ENCODE measurements around the gene HFE.
A peak's percentile ranks its signal among the peaks of the same experiment; 100 is the strongest.

HFE gene

DNA sequence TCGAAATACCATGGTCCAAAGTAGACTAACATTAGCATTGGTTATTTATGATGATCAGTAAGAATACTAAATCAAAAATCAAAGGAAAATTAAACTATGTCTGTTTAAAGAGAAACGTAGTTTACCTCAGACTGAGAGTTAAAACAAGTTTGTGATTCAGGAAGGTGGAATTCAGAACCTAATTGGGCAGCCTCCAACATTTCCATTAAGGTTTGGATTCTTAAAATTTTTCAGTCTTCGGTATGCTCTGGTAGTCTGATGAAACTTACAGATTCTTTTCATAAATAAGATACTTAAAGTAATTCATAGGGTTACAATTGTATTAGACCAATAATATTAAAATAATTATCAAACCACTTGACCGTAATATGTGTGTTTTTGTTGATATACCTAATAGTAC, 18.6 kb downstream of the HFE start:
- TF ChIP-seq ISL1 (CRISPR knock-in tag; IDR thresholded peaks at IDR 0.05) (peak; percentile 99), ZNF565 (CRISPR knock-in tag; conservative IDR thresholded peaks at IDR 0.05; ENCODE audit: low read depth) (no peak)
- peak; percentile 18 for ATAC-seq

DNA sequence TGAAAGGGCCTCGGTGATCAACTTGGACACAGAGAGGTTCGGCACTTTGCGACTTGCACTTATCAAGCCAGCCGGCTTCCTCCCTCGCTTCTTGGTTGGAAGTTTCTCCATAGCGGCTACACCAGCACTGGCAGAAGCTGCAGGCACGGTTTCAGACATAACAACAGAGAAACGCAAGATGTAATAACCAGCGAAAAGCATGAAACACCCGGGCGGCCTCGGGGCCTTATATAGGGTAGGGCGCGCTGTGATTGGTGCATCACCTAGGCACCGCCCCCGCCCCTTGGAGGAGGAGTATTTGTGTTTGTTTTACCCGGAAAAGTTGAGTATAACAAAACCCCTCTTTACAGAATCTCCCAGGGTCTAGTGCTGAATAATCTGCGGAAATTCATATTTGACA, 20.7 kb downstream of the HFE start:
- no peak for ATAC-seq
- no peak for TF ChIP-seq SNAI2 (CRISPR knock-in tag; IDR thresholded peaks at IDR 0.05)
- TF ChIP-seq ESRRG (CRISPR knock-in tag; IDR thresholded peaks at IDR 0.05) = no peak
- no peak for TF ChIP-seq ZFP30 (CRISPR knock-in tag; IDR thresholded peaks at IDR 0.05)
- no peak for TF ChIP-seq TSHZ2 (CRISPR knock-in tag; IDR thresholded peaks at IDR 0.05)
- no peak for TF ChIP-seq PPARA (CRISPR knock-in tag; IDR thresholded peaks at IDR 0.05; ENCODE audit: borderline replicate concordance)
- no peak for TF ChIP-seq CSRNP3 (CRISPR knock-in tag; IDR thresholded peaks at IDR 0.05)
- TF ChIP-seq ZNF565 (CRISPR knock-in tag; conservative IDR thresholded peaks at IDR 0.05; ENCODE audit: low read depth) = no peak
- TF ChIP-seq CREB5 (CRISPR knock-in tag; IDR thresholded peaks at IDR 0.05; ENCODE audit: low read depth) = no peak
- TF ChIP-seq RARB (CRISPR knock-in tag; IDR thresholded peaks at IDR 0.05) = no peak
- TF ChIP-seq CSDC2 (CRISPR knock-in tag; IDR thresholded peaks at IDR 0.05) = no peak
- no peak for TF ChIP-seq ARNTL (CRISPR knock-in tag; IDR thresholded peaks at IDR 0.05; ENCODE audit: borderline replicate concordance, low read depth)
- TF ChIP-seq, protein P1, sequence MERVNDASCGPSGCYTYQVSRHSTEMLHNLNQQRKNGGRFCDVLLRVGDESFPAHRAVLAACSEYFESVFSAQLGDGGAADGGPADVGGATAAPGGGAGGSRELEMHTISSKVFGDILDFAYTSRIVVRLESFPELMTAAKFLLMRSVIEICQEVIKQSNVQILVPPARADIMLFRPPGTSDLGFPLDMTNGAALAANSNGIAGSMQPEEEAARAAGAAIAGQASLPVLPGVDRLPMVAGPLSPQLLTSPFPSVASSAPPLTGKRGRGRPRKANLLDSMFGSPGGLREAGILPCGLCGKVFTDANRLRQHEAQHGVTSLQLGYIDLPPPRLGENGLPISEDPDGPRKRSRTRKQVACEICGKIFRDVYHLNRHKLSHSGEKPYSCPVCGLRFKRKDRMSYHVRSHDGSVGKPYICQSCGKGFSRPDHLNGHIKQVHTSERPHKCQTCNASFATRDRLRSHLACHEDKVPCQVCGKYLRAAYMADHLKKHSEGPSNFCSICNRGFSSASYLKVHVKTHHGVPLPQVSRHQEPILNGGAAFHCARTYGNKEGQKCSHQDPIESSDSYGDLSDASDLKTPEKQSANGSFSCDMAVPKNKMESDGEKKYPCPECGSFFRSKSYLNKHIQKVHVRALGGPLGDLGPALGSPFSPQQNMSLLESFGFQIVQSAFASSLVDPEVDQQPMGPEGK (CRISPR knock-in tag; IDR thresholded peaks at IDR 0.05; ENCODE audit: borderline replicate concordance) = no peak
- TF ChIP-seq GLIS3 (CRISPR knock-in tag; IDR thresholded peaks at IDR 0.05) = no peak
- TF ChIP-seq OSR1 (CRISPR knock-in tag; IDR thresholded peaks at IDR 0.05) = no peak
- TF ChIP-seq TOX (CRISPR knock-in tag; IDR thresholded peaks at IDR 0.05; ENCODE audit: borderline replicate concordance) = no peak

GRCh38 chr6:26109772-26110171, 22.5 kb downstream of the HFE start:
- ATAC-seq = no peak
- TF ChIP-seq GLIS3 (CRISPR knock-in tag; IDR thresholded peaks at IDR 0.05) = no peak
- TF ChIP-seq ZFP30 (CRISPR knock-in tag; IDR thresholded peaks at IDR 0.05) = no peak
- TF ChIP-seq, protein P2, sequence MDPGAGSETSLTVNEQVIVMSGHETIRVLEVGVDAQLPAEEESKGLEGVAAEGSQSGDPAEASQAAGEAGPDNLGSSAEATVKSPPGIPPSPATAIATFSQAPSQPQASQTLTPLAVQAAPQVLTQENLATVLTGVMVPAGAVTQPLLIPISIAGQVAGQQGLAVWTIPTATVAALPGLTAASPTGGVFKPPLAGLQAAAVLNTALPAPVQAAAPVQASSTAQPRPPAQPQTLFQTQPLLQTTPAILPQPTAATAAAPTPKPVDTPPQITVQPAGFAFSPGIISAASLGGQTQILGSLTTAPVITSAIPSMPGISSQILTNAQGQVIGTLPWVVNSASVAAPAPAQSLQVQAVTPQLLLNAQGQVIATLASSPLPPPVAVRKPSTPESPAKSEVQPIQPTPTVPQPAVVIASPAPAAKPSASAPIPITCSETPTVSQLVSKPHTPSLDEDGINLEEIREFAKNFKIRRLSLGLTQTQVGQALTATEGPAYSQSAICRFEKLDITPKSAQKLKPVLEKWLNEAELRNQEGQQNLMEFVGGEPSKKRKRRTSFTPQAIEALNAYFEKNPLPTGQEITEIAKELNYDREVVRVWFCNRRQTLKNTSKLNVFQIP (CRISPR knock-in tag; IDR thresholded peaks at IDR 0.05; ENCODE audit: borderline replicate concordance, low read depth) = no peak
- TF ChIP-seq TOX (CRISPR knock-in tag; IDR thresholded peaks at IDR 0.05; ENCODE audit: borderline replicate concordance) = no peak
- no peak for TF ChIP-seq ARNTL (CRISPR knock-in tag; IDR thresholded peaks at IDR 0.05; ENCODE audit: borderline replicate concordance, low read depth)
- no peak for TF ChIP-seq OSR1 (CRISPR knock-in tag; IDR thresholded peaks at IDR 0.05)
- TF ChIP-seq, protein P1 (CRISPR knock-in tag; IDR thresholded peaks at IDR 0.05; ENCODE audit: borderline replicate concordance) = no peak
- no peak for TF ChIP-seq BACH2 (CRISPR knock-in tag; IDR thresholded peaks at IDR 0.05; ENCODE audit: borderline replicate concordance)
- TF ChIP-seq CREB5 (CRISPR knock-in tag; IDR thresholded peaks at IDR 0.05; ENCODE audit: low read depth) = no peak
- no peak for TF ChIP-seq TSHZ2 (CRISPR knock-in tag; IDR thresholded peaks at IDR 0.05)
- no peak for TF ChIP-seq TCF4 (CRISPR knock-in tag; IDR thresholded peaks at IDR 0.05; ENCODE audit: borderline replicate concordance)
- no peak for TF ChIP-seq ZC3H10 (CRISPR knock-in tag; IDR thresholded peaks at IDR 0.05)
- no peak for TF ChIP-seq ZNF8 (CRISPR knock-in tag; IDR thresholded peaks at IDR 0.05)
- TF ChIP-seq CSDC2 (CRISPR knock-in tag; IDR thresholded peaks at IDR 0.05) = no peak
- TF ChIP-seq PPARA (CRISPR knock-in tag; IDR thresholded peaks at IDR 0.05; ENCODE audit: borderline replicate concordance) = no peak
- TF ChIP-seq ESRRG (CRISPR knock-in tag; IDR thresholded peaks at IDR 0.05) = no peak
- TF ChIP-seq ZNF565 (CRISPR knock-in tag; conservative IDR thresholded peaks at IDR 0.05; ENCODE audit: low read depth) = no peak
